HepG2 (cell line): Measurements from ENCODE around the gene LYPLA2. TPM values are rescaled to one million over a fixed set of nuclear protein-coding genes. Genes with fewer than 3 reads are reported as not detected.

Source experiments
- AKNA ChIP-seq: sonication (generic); formaldehyde crosslinking; IDR thresholded peaks from 2 replicates; pipeline ENCODE4 v1.4.0; 2020; ENCODE audit warnings: missing genetic modification reagents, borderline replicate concordance
- ARNTL ChIP-seq: sonication (generic); formaldehyde crosslinking; IDR thresholded peaks from 2 replicates; pipeline ENCODE4 v1.4.0; 2020; ENCODE audit warnings: mild to moderate bottlenecking, missing genetic modification reagents
- BRF2 ChIP-seq: sonication (generic); formaldehyde crosslinking; IDR thresholded peaks from 2 replicates; pipeline ENCODE4 v1.8.1; 2022; ENCODE audit warnings: mild to moderate bottlenecking, missing genetic modification reagents
- CHD2 ChIP-seq: IDR thresholded peaks from 2 replicates; pipeline ENCODE4 v1.6.1; 2011; ENCODE audit warnings: low read depth, low read length, improper control_type of control experiment
- DR1 ChIP-seq: sonication (generic); formaldehyde crosslinking; IDR thresholded peaks from 2 replicates; pipeline ENCODE4 v1.8.0; 2021; ENCODE audit warnings: mild to moderate bottlenecking, missing genetic modification reagents, inconsistent platforms
- ETV5 ChIP-seq: IDR thresholded peaks from 2 replicates; pipeline ENCODE4 v1.6.1; 2018; ENCODE audit warnings: missing biosample characterization, missing genetic modification reagents, inconsistent platforms, borderline replicate concordance
- FIP1L1 ChIP-seq: fragments of 200-400 bp; formaldehyde crosslinking; IDR thresholded peaks from 2 replicates; pipeline ENCODE4 v1.6.1; 2018; ENCODE audit warnings: low read depth, mild to moderate bottlenecking, low read length, moderate library complexity, borderline replicate concordance; ENCODE audit not compliant: insufficient read depth
- MEIS2 ChIP-seq: sonication (generic); formaldehyde crosslinking; IDR thresholded peaks from 2 replicates; pipeline ENCODE4 v1.9.0; 2021; ENCODE audit warnings: mild to moderate bottlenecking, missing genetic modification reagents
- SALL1 ChIP-seq: sonication (generic); formaldehyde crosslinking; IDR thresholded peaks from 2 replicates; pipeline ENCODE4 v1.8.0; 2022; ENCODE audit warnings: mild to moderate bottlenecking, missing genetic modification reagents
- TBX3 ChIP-seq: fragments of 450-650 bp; IDR thresholded peaks from 2 replicates; pipeline ENCODE4 v1.6.1; 2017; ENCODE audit warnings: antibody characterized with exemption, mild to moderate bottlenecking, inconsistent platforms, borderline replicate concordance
- ZBTB33 ChIP-seq: sonication (generic); formaldehyde crosslinking; IDR thresholded peaks from 2 replicates; pipeline ENCODE4 v1.4.0; 2020; ENCODE audit warnings: missing genetic modification reagents
- ZFP82 ChIP-seq: sonication (generic); formaldehyde crosslinking; IDR thresholded peaks from 2 replicates; pipeline ENCODE4 v1.5.1; 2020; ENCODE audit warnings: mild to moderate bottlenecking, missing genetic modification reagents, borderline replicate concordance
- ZNF225 ChIP-seq: sonication (generic); formaldehyde crosslinking; IDR thresholded peaks from 2 replicates; pipeline ENCODE4 v1.4.0; 2020; ENCODE audit warnings: mild to moderate bottlenecking, missing genetic modification reagents
- ZNF317 ChIP-seq: sonication (generic); formaldehyde crosslinking; IDR thresholded peaks from 2 replicates; pipeline ENCODE4 v1.5.0; 2020; ENCODE audit warnings: mild to moderate bottlenecking, missing genetic modification reagents
- ZNF44 ChIP-seq: sonication (generic); formaldehyde crosslinking; IDR thresholded peaks from 2 replicates; pipeline ENCODE4 v1.5.1; 2020; ENCODE audit warnings: mild to moderate bottlenecking, missing genetic modification reagents
- ZNF441 ChIP-seq: sonication (generic); formaldehyde crosslinking; IDR thresholded peaks from 2 replicates; pipeline ENCODE4 v1.7.0; 2021; ENCODE audit warnings: missing genetic modification reagents, borderline replicate concordance
- ZNF710 ChIP-seq: sonication (generic); formaldehyde crosslinking; IDR thresholded peaks from 2 replicates; pipeline ENCODE4 v1.5.0; 2020; ENCODE audit warnings: mild to moderate bottlenecking, missing genetic modification reagents, borderline replicate concordance
- ZNF772 ChIP-seq: sonication (generic); formaldehyde crosslinking; IDR thresholded peaks from 2 replicates; pipeline ENCODE4 v1.5.0; 2020; ENCODE audit warnings: mild to moderate bottlenecking, missing genetic modification reagents
- ZSCAN29 ChIP-seq: sonication (generic); formaldehyde crosslinking; conservative IDR thresholded peaks from 2 replicates; pipeline ENCODE4 v1.4.0; 2020; ENCODE audit warnings: mild to moderate bottlenecking, missing genetic modification reagents
- polyA plus RNA-seq, 8 experiments: library from polyadenylated mRNA; depleted of rRNA in 3 of 8; stranded (reverse) in 7 of 8; unstranded in 1 of 8; fragments of >200 nt; fragmentation: Illumina TruSeq in 4 of 8; extraction: Trizol in 4 of 8; gene quantifications; 2 replicates each; pipeline versions ENCODE4 v1.2.1 to v1.2.3, GENCODE V29; 2011 to 2016; ENCODE audit warnings: low read depth in 4 of 8, missing spikeins in 1 of 8, mixed read lengths in 1 of 8; ENCODE audit not compliant: insufficient read depth in 1 of 8
- total RNA-seq, 5 experiments: library from RNA; depleted of rRNA; stranded (reverse); fragments of >200 nt; fragmentation: Illumina TruSeq; extraction: Trizol; gene quantifications; 2 replicates each; pipeline ENCODE4 v1.2.3, GENCODE V29; 2016; ENCODE audit warnings: low read depth in 1 of 5

LYPLA2 gene
- total and polyA plus RNA-seq, 2 of the 13 experiments (the other 11 are each of a cell fraction or from before 2014, with no cell fraction given) = 72.1 to 73.2 TPM

- peak; percentile 98 for TF ChIP-seq ZNF772
- peak; percentile 79 for TF ChIP-seq ARNTL
- TF ChIP-seq ETV5 (CRISPR knock-in tag) = peak; percentile 61; the same call in 1 of the 2 replicates
- no peak for TF ChIP-seq ZFP82
- TF ChIP-seq ZNF317 = peak; percentile 58; the same call in 1 of the 2 replicates
- TF ChIP-seq TBX3 = no peak
- 0 out of 2 replicates have a peak, but pooled peaks have one; percentile 38 for TF ChIP-seq BRF2 (CRISPR knock-in tag)
- 0 out of 2 replicates have a peak, but pooled peaks have one; percentile 39 for TF ChIP-seq ZSCAN29 (CRISPR knock-in tag)
- TF ChIP-seq ZNF441 (CRISPR knock-in tag) = peak; percentile 19; the same call in 1 of the 2 replicates
- no peak; the same call in 1 of the 2 replicates for TF ChIP-seq ZNF710 (CRISPR knock-in tag)
- no peak for TF ChIP-seq FIP1L1
- TF ChIP-seq ZNF44 = no peak
- no peak for TF ChIP-seq ZBTB33 (CRISPR knock-in tag)
- no peak for TF ChIP-seq CHD2
- peak; percentile 84 for TF ChIP-seq SALL1 (CRISPR knock-in tag)
- TF ChIP-seq MEIS2 (CRISPR knock-in tag) = peak; percentile 93
- no peak; the same call in 1 of the 2 replicates for TF ChIP-seq AKNA (CRISPR knock-in tag)
- TF ChIP-seq DR1 = 0 out of 2 replicates have a peak, but pooled peaks have one; percentile 43
- TF ChIP-seq ZNF225 (CRISPR knock-in tag) = peak; percentile 47; the same call in 1 of the 2 replicates
These were observed 34.3 kb downstream of the LYPLA2 start, which contains the start of gene HMGCL (continued) for GRCh38 chr1:23825076-23825761.
